B cell (primary cell): Measurements from ENCODE around the gene CCBE1. TPM values are rescaled to one million over a fixed set of nuclear protein-coding genes. Genes with fewer than 3 reads are reported as not detected.

Experiments used
- ATAC-seq: fragments of 200-7000 bp; cut with Tn5 transposase; one replicate; pipeline ENCODE4 v1.10.0; 2021; ENCODE audit warnings: low read depth, mild to moderate bottlenecking, moderate number of reproducible peaks, moderate library complexity
- CTCF ChIA-PET: fragments of 350-600 bp; sonication (Branson Sonifier 250); formaldehyde crosslinking; loops from one replicate; lab custom pipeline; 2021; ENCODE audit warnings: antibody characterized with exemption, inconsistent platforms; lab: Charles Lee
- POLR2A ChIA-PET: fragments of 350-600 bp; sonication (Branson Sonifier 250); formaldehyde crosslinking; loops from one replicate; lab custom pipeline; 2021; ENCODE audit warnings: antibody characterized with exemption; lab: Charles Lee
- DNase-seq: peaks from one replicate; pipeline ENCODE4 v3.0.0; 2013
- H2AFZ ChIP-seq: 2 replicates; pipeline ENCODE4 v1.6.1; 2012; ENCODE audit warnings: mild to moderate bottlenecking, low read depth, low read length; ENCODE audit not compliant: insufficient read depth, poor library complexity, severe bottlenecking
- H3K27ac ChIP-seq, 2 donors: 1 replicate in 1 of 2; 2 replicates in 1 of 2; pipeline ENCODE4 v1.5.1; 2012 to 2013; ENCODE audit warnings: low read length in 2 of 2, mild to moderate bottlenecking in 2 of 2, moderate library complexity in 1 of 2
- H3K27me3 ChIP-seq, 4 experiments: fragments of 200-600 bp in 1 of 4; sonication (generic) in 1 of 4; replicated peaks in 1 of 4; 1 replicate in 2 of 4; 2 replicates in 2 of 4; pipeline versions ENCODE4 v1.6.1 to v1.7.0; 2013 to 2016; ENCODE audit warnings: low read length in 3 of 4, mild to moderate bottlenecking in 2 of 4, mixed read lengths in 1 of 4, moderate library complexity in 1 of 4; ENCODE audit not compliant: insufficient read depth in 4 of 4, control insufficient read depth in 3 of 4; ENCODE audit errors: control extremely low read depth in 1 of 4
- H3K36me3 ChIP-seq, 2 experiments: replicated peaks in 1 of 2; 1 replicate in 1 of 2; 2 replicates in 1 of 2; pipeline versions ENCODE4 v1.6.1 to v1.7.1; 2013; ENCODE audit warnings: low read length in 1 of 2; ENCODE audit not compliant: insufficient read depth in 2 of 2, control insufficient read depth in 1 of 2; ENCODE audit errors: control extremely low read depth in 1 of 2, extremely low read depth in 1 of 2
- H3K4me1 ChIP-seq, 2 donors: fragments of 200-600 bp in 1 of 2; sonication (generic) in 1 of 2; 1 replicate in 1 of 2; 2 replicates in 1 of 2; pipeline versions ENCODE4 v1.5.1 to v1.6.1; 2013 to 2017; ENCODE audit warnings: low read length in 2 of 2; ENCODE audit not compliant: control insufficient read depth in 2 of 2, insufficient read depth in 2 of 2
- H3K4me2 ChIP-seq: replicated peaks from 2 replicates; pipeline ENCODE3; 2012; ENCODE audit warnings: mild to moderate bottlenecking, low read depth, low read length; ENCODE audit not compliant: poor library complexity, severe bottlenecking
- H3K4me3 ChIP-seq, 5 experiments: fragments of 200-600 bp in 1 of 5; sonication (generic) in 1 of 5; 1 replicate in 3 of 5; 2 replicates in 2 of 5; pipeline versions ENCODE4 v1.5.1 to v1.7.0; 2011 to 2016; ENCODE audit warnings: low read length in 4 of 5, mild to moderate bottlenecking in 4 of 5, low read depth in 2 of 5, control low read depth in 1 of 5, moderate library complexity in 1 of 5; ENCODE audit not compliant: insufficient read depth in 1 of 5; ENCODE audit errors: control extremely low read depth in 1 of 5, extremely low read depth in 1 of 5
- H3K79me2 ChIP-seq: fragments of 200-600 bp; sonication (generic); one replicate; pipeline ENCODE4 v1.6.0; 2016; ENCODE audit warnings: low read length; ENCODE audit not compliant: control insufficient read depth, insufficient read depth
- H3K9ac ChIP-seq: fragments of 200-600 bp; sonication (generic); 2 replicates; pipeline ENCODE4 v1.6.1; 2017; ENCODE audit warnings: mild to moderate bottlenecking, low read length, moderate library complexity
- H3K9me3 ChIP-seq, 3 donors: one replicate each; pipeline versions ENCODE4 v1.6.1 to v1.7.1; 2013; ENCODE audit warnings: low read length in 2 of 3; ENCODE audit not compliant: control insufficient read depth in 2 of 3, insufficient read depth in 1 of 3; ENCODE audit errors: control extremely low read depth in 1 of 3
- H4K20me1 ChIP-seq: 2 replicates; pipeline ENCODE4 v1.6.0; 2012; ENCODE audit warnings: mild to moderate bottlenecking, low read length; ENCODE audit not compliant: insufficient read depth, control insufficient read depth, poor library complexity, severe bottlenecking
- H3K27ac Mint-ChIP-seq: one replicate; pipeline ENCODE4 v1.8.0; 2021; ENCODE audit warnings: mixed read lengths
- H3K27me3 Mint-ChIP-seq: one replicate; pipeline ENCODE4 v1.8.0; 2021; ENCODE audit warnings: mixed read lengths
- H3K4me1 Mint-ChIP-seq: one replicate; pipeline ENCODE4 v1.8.0; 2021; ENCODE audit warnings: mixed read lengths
- H3K4me3 Mint-ChIP-seq: one replicate; pipeline ENCODE4 v1.8.0; 2021; ENCODE audit warnings: mixed read lengths
- H3K9me3 Mint-ChIP-seq: one replicate; pipeline ENCODE4 v1.8.0; 2022; ENCODE audit warnings: mixed read lengths; ENCODE audit not compliant: insufficient read depth
- CTCF ChIP-seq: fragments of 200-600 bp; IDR thresholded peaks from one replicate; pipeline ENCODE4 v1.8.0; 2022; ENCODE audit warnings: antibody characterized with exemption, mild to moderate bottlenecking
- EZH2 ChIP-seq: IDR thresholded peaks from 2 replicates; pipeline ENCODE4 v1.6.1; 2012; ENCODE audit warnings: borderline replicate concordance, low read depth, mild to moderate bottlenecking, moderate library complexity, low read length; ENCODE audit not compliant: insufficient read depth, poor library complexity, severe bottlenecking
- WGBS: methylation state at CpG from one replicate; pipeline ENCODE4 v1.1.5; 2013; ENCODE audit warnings: missing lambda C conversion rate; ENCODE audit not compliant: insufficient coverage; 5-methylcytosine and 5-hydroxymethylcytosine counted together
- intact Hi-C: fragments of 100-400 bp; cut with micrococcal nuclease; formaldehyde crosslinking; loops from one replicate; pipeline ENCODE4 v1.10.0; 2022
- polyA plus RNA-seq: library from polyadenylated mRNA; depleted of rRNA; stranded (reverse); fragments of >200 nt; gene quantifications from 2 replicates; pipeline ENCODE4 v1.2.3, GENCODE V29; 2012
- total RNA-seq, 2 donors: library from RNA; stranded (reverse); fragments of 120-200 nt in 1 of 2; gene quantifications; 1 replicate in 1 of 2; 2 replicates in 1 of 2; pipeline versions ENCODE4 v1.2.3 to v1.2.4, GENCODE V29; 2013 to 2022

CCBE1 gene
- total and polyA plus RNA-seq, 2 donors (not counting 1 experiment from before 2014, with no cell fraction given): not detected

GRCh38 chr18:59633961-59634485 lies 63.2 kb downstream of the CCBE1 start:
- no peaks in the 10 kb centered on the region for H3K79me2 ChIP-seq
- H2AFZ ChIP-seq: no peak overlapping the region
- no peaks in the 10 kb centered on the region for H3K9me3 Mint-ChIP-seq
- H3K27ac Mint-ChIP-seq: no peak overlapping the region
- H3K9me3 ChIP-seq: no peaks in the 10 kb centered on the region
- intact Hi-C loops: loop anchor here (5.0 kb wide), 1 partner anchor 913 kb away; no protein-coding TSS in a partner anchor
- H3K4me3 ChIP-seq: no peak overlapping the region
- H3K4me3 Mint-ChIP-seq: no peak overlapping the region
- no peaks in the 10 kb centered on the region for H3K36me3 ChIP-seq
- no peaks in the 10 kb centered on the region for H3K4me1 Mint-ChIP-seq
- no peak for ATAC-seq
- CTCF ChIA-PET: no interaction called here
- H3K4me1 ChIP-seq: no peaks in the 10 kb centered on the region
- no peak overlapping the region for H3K9ac ChIP-seq
- no peaks in the 10 kb centered on the region for H4K20me1 ChIP-seq
- 100% methylated on average over 1 of the region's 4 CpGs for WGBS
- H3K4me2 ChIP-seq: no peak overlapping the region
- peaks cover 10% of the 10 kb centered on the region for H3K27me3 Mint-ChIP-seq
- POLR2A ChIA-PET: no interaction called here
- H3K27me3 ChIP-seq: no peaks in the 10 kb centered on the region
- DNase-seq: no peak
- no peak overlapping the region for H3K27ac ChIP-seq
- TF ChIP-seq EZH2 (no peak), CTCF (no peak)

DNA sequence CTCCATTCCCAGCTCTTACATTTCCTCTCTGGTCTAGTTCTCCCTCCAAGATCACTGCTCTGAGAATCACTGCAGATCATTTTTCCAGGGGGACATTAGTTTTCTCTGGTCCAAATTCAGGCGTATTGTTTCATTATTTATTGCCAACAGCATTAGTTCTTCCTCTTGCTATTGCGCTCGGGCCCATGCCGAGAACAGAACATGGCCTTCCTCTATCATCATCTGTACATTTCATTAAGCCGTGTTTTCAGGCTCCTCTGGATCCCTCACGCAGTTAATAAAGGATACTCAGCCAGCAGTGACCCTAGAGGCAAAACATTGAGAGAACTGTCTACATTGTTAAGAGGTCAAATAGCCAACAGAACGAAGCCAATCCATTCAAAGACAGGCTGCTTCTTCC lies 63.9 kb downstream of the CCBE1 start:
- no peaks in the 10 kb centered on the region for H3K4me1 Mint-ChIP-seq
- Histone ChIP-seq H3K27ac (no peak overlapping the region), H3K27me3 (no peaks in the 10 kb centered on the region), H4K20me1 (no peaks in the 10 kb centered on the region), H2AFZ (no peak overlapping the region), H3K4me1 (no peaks in the 10 kb centered on the region), H3K9ac (no peak overlapping the region), H3K4me3 (no peak overlapping the region), H3K79me2 (no peaks in the 10 kb centered on the region), H3K9me3 (no peaks in the 10 kb centered on the region), H3K36me3 (no peaks in the 10 kb centered on the region), H3K4me2 (no peak overlapping the region)
- no peak overlapping the region for H3K4me3 Mint-ChIP-seq
- DNase-seq (no peak), ATAC-seq (no peak)
- WGBS: 73% methylated on average over 6 of the region's 7 CpGs
- no peak overlapping the region for H3K27ac Mint-ChIP-seq
- peaks cover 17% of the 10 kb centered on the region for H3K27me3 Mint-ChIP-seq
- no peaks in the 10 kb centered on the region for H3K9me3 Mint-ChIP-seq
- intact Hi-C loops: loop anchor here (5.0 kb wide), 1 partner anchor 914 kb away; no protein-coding TSS in a partner anchor
- TF ChIP-seq CTCF (no peak), EZH2 (no peak)
- CTCF ChIA-PET: no interaction called here
- POLR2A ChIA-PET: no interaction called here
